ENCODE measurements around the gene PRR30.

DNA sequence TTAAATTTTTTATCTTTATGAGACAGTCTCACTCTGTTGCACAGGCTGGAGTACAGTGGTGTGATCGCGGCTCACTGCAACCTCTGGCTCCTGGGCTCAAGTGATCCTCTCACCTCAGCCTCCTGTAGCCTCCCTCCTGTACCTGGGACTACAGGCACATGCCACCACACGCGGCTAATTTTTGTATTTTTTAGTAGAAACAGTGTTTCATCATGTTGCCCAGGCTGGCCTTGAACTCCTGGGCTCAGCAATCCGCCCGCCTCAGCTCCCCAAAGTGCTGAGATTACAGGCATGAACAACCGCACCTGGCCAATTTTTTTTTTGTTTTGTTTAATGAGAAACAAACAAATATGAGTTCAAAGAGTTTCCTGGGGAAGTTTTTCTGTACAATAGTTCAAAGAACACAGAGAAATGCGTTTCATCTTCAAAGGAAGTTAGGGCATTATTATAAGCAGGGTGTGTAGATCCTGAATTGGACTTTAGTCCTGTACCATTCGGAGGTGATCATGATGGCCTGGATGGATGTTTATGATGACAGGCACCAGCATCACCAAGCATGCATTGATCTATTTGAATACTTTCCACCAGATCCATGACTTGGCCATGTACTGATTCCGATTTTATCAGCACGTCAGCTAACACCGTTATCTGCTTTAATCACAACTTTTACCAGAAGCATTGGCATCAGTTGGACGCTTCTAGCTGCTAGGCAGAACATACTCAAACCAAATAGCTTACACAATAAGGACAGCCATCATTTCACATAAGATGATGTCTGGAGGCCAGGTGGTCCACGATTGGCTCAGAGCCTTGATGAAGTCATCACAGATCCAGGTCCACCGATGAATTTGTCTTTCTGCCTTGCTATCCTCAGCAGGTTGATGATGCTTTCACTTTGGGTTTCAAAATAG, 38.5 kb upstream of the PRR30 start:
- TF ChIP-seq PBX3 (CRISPR knock-in tag; IDR thresholded peaks at IDR 0.05) (no peak), ZNF37A (tag by site-specific recombination; IDR thresholded peaks at IDR 0.05) (no peak), ZNF324 (tag by site-specific recombination; IDR thresholded peaks at IDR 0.05) (no peak), ZNF155 (tag by site-specific recombination; IDR thresholded peaks at IDR 0.05) (no peak), ZNF580 (tag by site-specific recombination; IDR thresholded peaks at IDR 0.05) (no peak), ZNF692 (tag by site-specific recombination; IDR thresholded peaks at IDR 0.05) (no peak)
